Transverse colon (tissue), 3 donors: ENCODE measurements around the gene MTSS2.

Experiments used
- POLR2A ChIP-seq: fragments of 450-650 bp; IDR thresholded peaks from one replicate; pipeline ENCODE4 v1.6.1; 2016; ENCODE audit warnings: antibody characterized with exemption, mild to moderate bottlenecking, moderate library complexity
- TF ChIP-seq, protein P1 (sequence below), 5 experiments: fragments of 200-600 bp in 3 of 5; fragments of 450-650 bp in 2 of 5; sonication (generic) in 3 of 5; IDR thresholded peaks; 1 replicate in 2 of 5; 2 replicates in 3 of 5; pipeline ENCODE4 v1.5.1; 2016 to 2017; ENCODE audit warnings: antibody characterized with exemption in 5 of 5, inconsistent platforms in 3 of 5, mild to moderate bottlenecking in 2 of 5, moderate library complexity in 1 of 5

DNA sequence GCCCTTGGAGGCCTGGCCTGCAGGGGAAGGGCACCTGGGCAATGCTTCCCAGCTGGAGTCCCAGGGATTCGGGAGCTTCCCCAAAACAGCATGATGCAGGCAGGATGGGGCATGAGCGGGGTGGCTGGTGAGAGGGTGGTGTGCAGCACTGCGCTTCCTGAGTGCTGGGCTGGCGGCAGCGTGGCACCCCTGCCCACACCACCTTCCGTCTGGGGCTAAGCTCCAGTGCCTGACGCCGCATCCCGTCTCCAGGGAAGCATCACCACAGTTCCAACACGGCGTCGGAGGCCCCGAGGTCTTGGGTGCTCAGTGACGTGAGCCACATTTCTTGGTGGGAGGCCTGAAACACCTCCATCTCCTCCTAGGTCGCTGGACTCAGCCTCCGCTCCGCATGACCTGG is 13.8 kb upstream of the MTSS2 start:
- TF ChIP-seq, protein P1, sequence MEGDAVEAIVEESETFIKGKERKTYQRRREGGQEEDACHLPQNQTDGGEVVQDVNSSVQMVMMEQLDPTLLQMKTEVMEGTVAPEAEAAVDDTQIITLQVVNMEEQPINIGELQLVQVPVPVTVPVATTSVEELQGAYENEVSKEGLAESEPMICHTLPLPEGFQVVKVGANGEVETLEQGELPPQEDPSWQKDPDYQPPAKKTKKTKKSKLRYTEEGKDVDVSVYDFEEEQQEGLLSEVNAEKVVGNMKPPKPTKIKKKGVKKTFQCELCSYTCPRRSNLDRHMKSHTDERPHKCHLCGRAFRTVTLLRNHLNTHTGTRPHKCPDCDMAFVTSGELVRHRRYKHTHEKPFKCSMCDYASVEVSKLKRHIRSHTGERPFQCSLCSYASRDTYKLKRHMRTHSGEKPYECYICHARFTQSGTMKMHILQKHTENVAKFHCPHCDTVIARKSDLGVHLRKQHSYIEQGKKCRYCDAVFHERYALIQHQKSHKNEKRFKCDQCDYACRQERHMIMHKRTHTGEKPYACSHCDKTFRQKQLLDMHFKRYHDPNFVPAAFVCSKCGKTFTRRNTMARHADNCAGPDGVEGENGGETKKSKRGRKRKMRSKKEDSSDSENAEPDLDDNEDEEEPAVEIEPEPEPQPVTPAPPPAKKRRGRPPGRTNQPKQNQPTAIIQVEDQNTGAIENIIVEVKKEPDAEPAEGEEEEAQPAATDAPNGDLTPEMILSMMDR (IDR thresholded peaks at IDR 0.05), result no peak
- no peak for TF ChIP-seq POLR2A
